Stimulated activated CD8-positive, alpha-beta memory T cell treated with anti-CD3 and anti-CD28 coated beads, Interleukin-7, amount 100 ng/mL, for 48 hours (primary cell): Measurements from ENCODE around the gene FOXP3.
A peak's percentile ranks its signal among the peaks of the same experiment; 100 is the strongest.

Source experiments
- DNase-seq, 2 donors: peaks; one replicate each; pipeline ENCODE4 v3.0.0-alpha.2; 2020; ENCODE audit warnings: low read depth in 1 of 2; ENCODE audit errors: extremely low read depth in 1 of 2

FOXP3 gene

GRCh38 chrX:49254639-49255038, 9.9 kb downstream of the FOXP3 start:
- DNase-seq: no peak

DNA sequence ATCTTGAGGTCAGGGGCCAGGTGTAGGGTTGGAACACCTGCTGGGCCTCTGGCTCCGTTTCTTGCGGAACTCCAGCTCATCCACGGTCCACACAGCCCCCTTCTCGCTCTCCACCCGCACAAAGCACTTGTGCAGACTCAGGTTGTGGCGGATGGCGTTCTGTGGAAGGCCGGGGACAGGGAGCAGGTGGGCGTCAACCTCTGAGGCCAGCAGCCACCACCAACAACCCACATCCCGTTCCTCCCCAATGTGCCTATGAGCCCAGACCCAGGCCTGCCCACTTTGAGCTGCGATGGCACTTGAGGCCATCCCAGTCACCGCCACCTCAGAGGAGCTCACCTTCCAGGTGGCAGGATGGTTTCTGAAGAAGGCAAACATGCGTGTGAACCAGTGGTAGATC, 13.2 kb downstream of the FOXP3 start:
- DNase-seq: no peak

DNA sequence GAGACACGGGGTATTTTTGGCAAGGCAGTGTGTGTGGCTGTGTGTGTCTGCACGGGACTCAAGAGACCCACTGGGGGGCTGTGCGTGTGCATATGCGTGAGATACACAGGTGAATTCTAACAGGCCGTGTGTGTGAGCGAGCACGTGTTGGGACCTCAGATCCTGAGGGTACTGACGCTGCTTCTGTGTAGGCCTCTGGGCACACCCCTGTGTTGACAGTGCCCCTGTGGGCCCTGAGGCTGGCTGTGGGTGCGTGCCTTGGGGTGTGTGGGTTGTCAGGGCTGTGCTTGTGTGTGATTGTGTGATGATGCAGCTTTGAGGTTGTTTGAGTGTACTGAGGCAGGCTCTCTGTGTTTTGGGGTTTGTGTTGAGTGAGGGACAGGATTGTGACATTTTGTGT, 13.9 kb downstream of the FOXP3 start:
- no peak for DNase-seq

DNA sequence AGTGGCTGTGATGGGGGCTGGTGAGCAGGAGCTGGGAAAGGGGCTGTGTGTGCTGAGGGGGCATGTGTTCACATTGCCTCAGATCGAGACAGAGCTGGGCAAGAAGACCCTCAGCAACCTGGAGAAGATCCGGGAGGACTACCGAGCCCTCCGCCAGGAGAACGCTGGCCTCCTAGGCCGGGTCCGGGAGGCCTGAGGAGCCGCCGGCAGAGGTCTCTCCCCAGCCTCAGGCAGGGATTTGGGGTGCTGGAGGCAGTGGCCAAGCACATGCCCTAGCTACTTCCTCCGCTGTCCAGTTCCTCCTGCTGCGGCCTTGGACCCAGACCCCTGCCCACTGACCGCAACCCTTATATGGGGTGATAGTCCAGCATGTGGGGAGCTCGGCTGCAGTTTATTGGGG, 14.4 kb downstream of the FOXP3 start:
- no peak for DNase-seq

GRCh38 chrX:49249616-49250015, 14.9 kb downstream of the FOXP3 start:
- DNase-seq: no peak

DNA sequence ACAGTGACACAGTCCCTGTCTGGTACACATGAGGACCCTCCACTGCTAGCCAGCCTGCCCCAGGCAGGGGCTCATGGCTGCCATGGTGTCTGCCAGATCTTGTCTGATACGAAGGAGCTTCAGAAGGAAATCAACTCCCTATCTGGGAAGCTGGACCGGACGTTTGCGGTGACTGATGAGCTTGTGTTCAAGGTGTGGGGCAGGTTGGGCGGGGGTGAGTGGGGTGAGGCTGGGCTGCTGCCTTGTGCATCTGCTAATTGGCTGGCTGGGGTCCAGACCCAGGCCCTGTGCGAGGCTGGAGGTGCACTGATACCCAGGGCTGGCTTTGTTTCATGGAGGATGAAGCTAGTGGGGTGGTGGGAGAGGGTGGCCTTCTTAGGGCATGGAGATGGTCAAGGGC, 15.4 kb downstream of the FOXP3 start:
- DNase-seq: no peak

- DNase-seq: no peak
These were observed 16.3 kb downstream of the FOXP3 start for GRCh38 chrX:49247916-49248811.

- DNase-seq: no peak
These were observed 17.2 kb downstream of the FOXP3 start for GRCh38 chrX:49247346-49247745.

DNA sequence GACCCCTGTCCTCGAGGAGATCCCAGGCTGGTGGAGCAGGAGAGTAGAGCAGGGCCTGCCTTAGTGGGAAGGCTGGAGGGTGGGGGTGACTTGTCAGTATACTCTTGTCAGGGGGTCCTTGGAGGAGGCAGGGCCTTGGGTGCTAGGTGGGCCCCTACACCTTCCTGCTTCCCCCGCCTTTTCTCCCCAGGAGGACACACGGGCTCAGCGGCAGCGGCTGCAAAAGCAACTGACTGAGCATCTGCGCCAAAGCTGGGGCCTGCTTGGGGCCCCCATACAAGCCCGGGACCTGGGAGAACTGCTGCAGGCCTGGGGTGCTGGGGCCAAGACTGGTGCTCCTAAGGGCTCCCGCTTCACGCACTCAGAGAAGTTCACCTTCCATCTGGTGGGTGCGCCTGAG, 18.0 kb downstream of the FOXP3 start:
- DNase-seq: no peak

- no peak for DNase-seq
These were observed 20.3 kb downstream of the FOXP3 start for GRCh38 chrX:49244207-49244606.

DNA sequence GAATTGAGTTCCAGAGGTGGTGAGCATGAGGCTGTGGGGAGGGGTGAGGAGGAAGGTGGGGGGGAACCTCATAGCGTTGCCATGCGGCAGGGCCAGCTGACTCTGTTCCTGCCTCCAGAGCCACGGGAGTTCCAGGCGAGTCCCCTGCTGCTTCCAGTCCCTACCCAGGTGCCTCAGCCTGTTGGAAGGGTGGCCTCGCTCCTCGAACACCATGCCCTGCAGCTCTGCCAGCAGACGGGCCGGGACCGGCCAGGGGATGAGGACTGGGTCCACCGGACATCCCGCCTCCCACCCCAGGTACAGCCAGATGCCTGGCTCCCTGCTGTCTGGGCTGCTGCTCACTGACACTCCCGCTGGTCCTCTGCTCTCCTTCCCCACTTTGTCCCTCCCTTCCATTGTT, 21.3 kb downstream of the FOXP3 start:
- DNase-seq: no peak

GRCh38 chrX:49242545-49243066, 21.9 kb downstream of the FOXP3 start:
- no peak for DNase-seq

- no peak for DNase-seq
These were observed 25.8 kb downstream of the FOXP3 start for GRCh38 chrX:49238735-49239134.

DNA sequence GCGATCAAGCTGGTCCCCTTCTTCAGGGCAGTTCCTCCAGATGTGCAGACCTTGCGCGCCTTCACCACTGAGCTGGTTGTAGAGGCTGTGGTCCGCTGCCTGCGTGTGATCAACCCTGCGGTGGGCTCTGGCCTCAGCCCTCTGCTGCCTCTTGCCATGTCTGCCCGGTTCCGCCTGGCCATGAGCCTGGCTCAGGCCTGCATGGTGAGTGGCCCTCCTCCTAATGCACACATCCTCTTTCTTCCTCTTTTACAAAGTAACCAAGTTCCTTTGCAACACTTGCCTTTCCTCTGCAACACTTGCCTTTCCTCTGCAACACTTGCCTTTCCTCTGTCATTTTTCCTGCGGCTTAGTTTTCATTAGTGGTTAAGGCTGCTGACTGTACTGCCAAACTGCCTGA, 27.4 kb downstream of the FOXP3 start:
- no peak for DNase-seq

DNA sequence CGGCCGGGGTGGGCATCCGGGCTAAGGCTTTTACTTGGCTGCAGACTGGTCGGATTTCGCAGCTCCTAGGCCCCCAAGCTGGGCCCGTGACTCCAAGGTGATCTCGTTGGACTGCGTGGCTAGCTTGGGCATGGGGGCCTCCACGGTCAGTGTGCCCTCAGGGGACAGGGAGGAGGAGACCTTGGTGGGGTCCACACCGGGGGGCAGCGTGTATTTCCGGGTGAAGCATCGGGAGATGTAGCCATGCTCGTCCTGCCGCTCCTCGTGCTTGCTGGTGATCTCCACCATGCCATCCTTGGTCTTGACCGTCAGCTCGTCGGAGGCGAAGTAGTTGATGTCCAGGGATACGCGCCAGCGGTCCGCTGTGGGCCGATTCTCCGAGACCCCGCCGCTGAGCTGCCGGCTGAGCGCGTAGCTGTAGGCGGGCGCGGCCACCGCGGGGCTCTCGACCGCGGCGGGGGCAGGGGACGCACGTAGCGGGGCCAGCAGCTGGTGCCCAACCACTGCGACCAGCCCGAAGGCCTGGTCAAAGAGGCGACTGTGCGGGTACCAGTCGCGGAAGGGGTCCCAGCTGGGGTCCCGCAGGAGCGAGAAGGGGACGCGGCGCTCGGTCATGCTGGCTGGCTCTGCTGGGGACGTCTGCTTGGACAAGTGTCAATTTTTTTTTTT, 30.5 kb downstream of the FOXP3 start:
- DNase-seq: no peak

DNA sequence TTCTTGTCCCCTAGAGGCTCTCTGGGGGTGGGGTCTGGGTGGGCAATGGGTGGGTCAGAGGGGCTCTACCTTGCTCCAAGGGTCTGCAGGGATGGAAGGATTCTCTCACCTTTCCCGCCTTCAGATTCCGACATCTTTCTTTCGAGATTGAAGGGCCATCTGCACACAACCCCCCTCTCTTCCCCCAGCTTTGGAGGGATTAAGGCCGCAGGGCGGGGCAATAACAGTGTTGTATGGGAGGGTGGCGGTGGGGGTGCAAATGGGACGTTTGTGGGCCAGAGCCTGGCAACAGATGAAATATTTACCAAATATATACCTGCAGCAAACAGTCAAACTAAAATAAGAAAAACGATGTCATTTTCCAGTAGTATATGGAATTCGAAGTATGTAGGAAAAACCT, 31.3 kb downstream of the FOXP3 start, which contains the start of gene CACNA1F:
CACNA1F (minus strand) TSS at position 165 of the 400 bp plus-strand sequence; CDS start at position 134, 31 bp downstream.
- DNase-seq: no peak

DNA sequence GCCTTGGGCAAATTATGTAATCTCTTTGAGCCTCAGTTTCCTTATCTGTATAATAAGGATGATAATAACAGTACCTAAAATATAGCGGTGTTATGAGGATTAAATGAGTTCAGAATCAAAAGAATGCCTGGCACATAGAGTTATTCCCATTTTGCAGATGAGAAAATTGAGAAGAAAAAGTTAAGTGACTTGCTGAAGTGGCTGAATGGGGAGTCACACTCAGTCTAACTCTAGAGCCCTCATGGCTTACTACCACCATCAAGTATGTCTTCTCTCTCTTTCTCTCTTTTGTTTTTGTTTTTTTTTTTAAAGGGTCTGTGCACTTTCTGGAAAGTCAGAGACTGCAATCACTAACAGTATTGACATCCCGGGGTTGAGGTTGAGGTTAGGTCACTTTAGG, 32.0 kb downstream of the FOXP3 start:
- DNase-seq: no peak

DNA sequence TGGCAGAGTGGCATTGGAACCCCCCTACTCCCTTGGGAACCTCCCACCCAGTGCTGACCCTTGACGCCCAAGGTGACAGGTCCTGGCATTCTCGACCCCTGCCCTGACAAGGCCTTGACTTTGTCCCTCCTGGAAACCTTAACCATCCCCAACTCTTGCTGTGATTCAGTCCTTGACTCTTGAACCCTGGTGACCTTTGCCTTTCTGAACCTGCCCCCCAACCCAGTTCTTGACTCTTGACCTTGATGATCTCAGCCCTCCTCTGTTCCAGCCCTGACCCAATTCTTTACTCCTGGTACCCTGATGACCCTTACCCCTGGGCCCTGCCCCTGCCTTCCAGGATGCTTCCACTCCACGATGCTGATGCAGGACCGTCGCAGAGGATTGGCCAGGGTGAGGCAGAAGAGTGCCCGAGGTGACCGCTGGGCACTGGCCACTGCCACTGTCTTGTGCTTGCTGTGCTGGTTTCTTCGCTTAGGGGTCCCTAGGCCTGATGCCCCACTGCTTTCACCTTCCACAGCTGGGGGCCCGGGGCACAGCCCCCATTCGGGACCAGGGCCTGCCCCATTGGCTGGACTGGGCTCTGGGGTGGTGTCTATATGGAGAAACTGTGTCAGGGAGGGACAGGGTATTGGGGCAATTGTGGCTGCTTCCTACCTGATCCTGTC, 33.0 kb downstream of the FOXP3 start:
- no peak for DNase-seq

DNA sequence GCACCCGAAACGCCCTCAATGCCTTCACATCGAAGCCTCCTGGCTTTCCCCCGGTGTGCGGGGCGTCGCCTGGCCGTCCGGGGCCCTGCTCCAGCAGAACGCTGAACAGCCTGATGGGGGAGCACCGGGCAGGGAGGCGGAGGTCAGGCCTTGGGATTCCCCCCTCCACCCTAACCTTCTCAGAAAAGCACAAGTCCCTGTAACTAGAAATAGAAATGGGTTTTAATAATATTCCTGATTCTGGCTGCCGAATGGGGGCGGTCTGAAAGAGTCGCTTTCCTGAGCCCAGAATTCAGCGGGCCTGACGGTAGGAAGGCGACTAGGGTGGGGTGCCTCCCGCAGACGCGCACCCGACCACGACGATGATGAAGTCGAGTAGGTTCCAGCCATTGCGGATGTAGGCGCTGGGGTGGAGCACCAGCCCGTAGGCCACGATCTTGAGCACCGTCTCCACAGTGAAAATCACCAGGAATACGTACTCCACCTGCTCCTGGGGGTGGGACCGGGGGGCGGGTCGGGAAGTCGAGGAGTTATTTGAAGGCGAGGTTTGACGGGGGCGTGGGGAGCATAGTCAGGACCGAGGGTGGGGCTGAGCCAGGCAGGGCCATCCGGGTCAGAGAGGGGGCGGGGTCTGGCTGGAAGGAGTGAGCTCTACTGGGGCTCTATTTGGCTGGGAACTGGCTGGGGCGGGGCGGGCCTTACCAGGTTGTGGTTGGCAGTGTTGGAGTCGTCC, 33.8 kb downstream of the FOXP3 start:
- DNase-seq: peak; percentile 50 to 62

- DNase-seq: no peak
These were observed 36.3 kb downstream of the FOXP3 start for GRCh38 chrX:49228185-49228584.

DNA sequence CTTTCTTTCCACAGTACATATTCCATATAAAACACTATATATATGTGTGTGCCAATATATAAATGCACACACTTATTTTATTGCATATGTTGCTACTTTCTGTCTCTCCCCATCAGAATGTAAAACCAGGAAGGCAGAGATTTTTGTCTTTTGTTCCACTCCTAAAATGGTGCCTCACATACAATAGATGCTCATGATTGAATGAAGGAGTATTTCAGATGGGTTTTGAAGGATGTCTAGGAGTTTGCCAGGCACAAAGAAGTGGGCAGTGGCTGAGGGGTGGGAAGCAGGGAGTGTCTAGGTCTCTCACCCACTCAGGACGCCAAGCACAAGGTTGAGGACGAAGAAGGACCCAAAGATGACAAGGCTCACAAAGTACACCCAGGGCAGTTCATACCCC, 36.8 kb downstream of the FOXP3 start:
- DNase-seq: no peak
